HG03175 (cell line): ENCODE measurements around the gene AGA.

Experiments used
- ATAC-seq: cut with Tn5 transposase; IDR thresholded peaks from one replicate; pipeline ENCODE4 v1.9.1; 2021; ENCODE audit warnings: mild to moderate bottlenecking, moderate library complexity; ENCODE audit not compliant: unreplicated experiment

The AGA gene

DNA sequence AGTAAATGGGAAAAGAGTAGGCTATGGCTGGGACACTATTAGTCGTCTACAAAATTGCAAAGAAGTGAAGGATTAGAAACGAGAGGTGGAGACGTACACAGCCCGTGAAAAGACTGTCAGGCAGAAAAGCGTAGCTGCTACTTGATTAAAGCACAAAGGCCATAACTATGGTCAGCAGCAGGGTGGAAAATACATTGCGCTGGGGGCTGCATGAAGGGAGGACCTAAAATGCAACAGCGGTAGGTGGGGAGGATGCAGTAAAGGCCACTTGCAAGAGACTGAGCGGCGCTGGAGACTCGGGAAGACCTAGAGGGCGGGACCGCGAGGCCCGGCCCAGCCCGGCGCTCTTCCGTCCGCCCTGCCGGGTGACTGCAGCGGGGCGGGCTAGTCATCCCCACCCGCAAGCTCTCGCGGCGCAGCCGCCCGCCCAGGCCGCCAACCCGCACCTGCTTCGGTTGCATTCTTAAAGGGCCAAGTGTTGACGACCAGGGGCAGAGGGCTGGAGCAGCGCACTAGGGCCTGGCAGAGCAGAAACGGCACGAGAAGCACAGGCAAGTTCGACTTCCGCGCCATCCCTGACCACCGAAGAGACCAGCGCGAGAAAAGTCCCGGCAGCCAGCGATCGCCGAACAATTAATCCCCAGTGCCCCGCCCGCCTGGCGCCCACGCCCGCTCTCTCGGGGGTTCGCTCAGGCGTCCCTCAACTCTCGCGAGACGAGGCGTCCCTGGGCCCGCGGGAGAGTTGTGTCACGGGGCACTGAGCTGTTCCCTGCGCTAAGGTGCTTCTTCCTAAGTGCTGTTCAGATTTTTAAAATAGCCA, at the start of gene AGA:
Gene AGA (minus strand): TSS at position 635 of the 820 bp plus-strand sequence. CDS start 62 bp downstream, at position 573.
- ATAC-seq, result peak; percentile 90

DNA sequence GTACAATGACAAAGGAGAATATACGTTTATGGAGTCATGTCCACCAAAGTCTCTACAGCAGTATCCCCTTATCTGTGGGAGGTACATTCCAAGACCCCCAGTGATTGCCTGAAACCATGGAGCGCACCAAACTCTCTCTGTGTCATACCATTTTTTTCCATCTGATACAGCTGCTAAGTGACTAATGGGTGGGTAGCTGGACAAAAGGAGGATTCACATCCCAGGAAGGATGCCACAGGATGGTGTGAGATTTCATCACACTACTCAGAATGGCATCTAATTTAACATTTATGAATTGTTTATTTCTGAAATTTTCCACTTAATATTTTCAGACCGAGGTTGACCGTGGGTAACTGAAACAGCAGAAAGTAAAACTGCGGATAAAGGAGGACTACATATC, 49.8 kb upstream of the AGA start:
- no peak for ATAC-seq

- no peak for ATAC-seq
Measured at GRCh38 chr4:177490769-177491168, 48.5 kb upstream of the AGA start.

- no peak for ATAC-seq
Measured at GRCh38 chr4:177489471-177490246, 47.4 kb upstream of the AGA start.

- ATAC-seq, result no peak
Measured at GRCh38 chr4:177487977-177488376, 45.7 kb upstream of the AGA start.

DNA sequence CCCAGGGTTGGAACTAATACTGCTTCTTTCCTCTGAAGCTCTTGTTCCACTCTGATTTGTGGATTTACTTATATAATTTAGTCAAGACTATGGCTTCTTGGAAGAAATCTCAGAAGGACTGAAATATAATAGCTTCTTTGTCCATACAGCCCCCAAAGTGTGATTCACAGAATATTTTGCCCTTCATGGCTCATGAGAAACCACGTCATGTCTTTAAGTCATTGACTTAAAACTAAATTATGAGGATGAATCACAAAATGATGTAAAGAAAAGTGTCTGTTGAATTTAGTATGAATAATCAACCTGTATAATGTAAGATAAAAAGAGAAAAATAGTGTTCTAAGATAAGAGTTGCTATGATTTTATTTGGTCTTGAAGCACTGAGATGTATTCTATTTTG, 43.3 kb upstream of the AGA start:
- ATAC-seq, result no peak

- ATAC-seq, result no peak
Measured at GRCh38 chr4:177484613-177485021, 42.4 kb upstream of the AGA start.

- ATAC-seq, result no peak
Measured at GRCh38 chr4:177483760-177484159, 41.5 kb upstream of the AGA start.

GRCh38 chr4:177483271-177483670, 41.0 kb upstream of the AGA start:
- no peak for ATAC-seq

GRCh38 chr4:177482367-177482766, 40.1 kb upstream of the AGA start:
- ATAC-seq, result no peak

GRCh38 chr4:177480795-177481194, 38.6 kb upstream of the AGA start:
- ATAC-seq, result no peak

DNA sequence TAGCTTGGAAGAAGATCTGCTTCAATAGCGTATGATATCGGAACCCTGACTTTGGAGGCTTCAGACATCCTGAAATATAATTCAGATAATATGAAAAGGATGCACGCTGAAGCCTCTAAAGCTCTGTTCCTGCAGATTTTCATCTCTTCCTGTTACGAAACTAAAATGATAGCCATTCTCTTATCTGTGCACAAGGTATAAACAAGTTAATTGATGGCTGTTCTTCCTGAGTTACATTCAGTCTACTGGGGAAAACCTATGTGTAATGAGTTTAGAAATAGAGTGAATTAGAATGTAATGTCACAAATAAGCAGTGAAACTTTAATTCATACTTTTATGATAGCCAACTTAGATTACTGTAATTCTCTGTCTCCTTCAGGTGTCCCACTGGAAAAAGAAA, 36.8 kb upstream of the AGA start:
- ATAC-seq, result no peak

- no peak for ATAC-seq
Measured at GRCh38 chr4:177478496-177478895, 36.3 kb upstream of the AGA start.

GRCh38 chr4:177473991-177474390, 31.8 kb upstream of the AGA start:
- no peak for ATAC-seq

- ATAC-seq, result no peak
Measured at GRCh38 chr4:177464026-177464425, 21.8 kb upstream of the AGA start.

GRCh38 chr4:177461606-177462005, 19.4 kb upstream of the AGA start:
- no peak for ATAC-seq

DNA sequence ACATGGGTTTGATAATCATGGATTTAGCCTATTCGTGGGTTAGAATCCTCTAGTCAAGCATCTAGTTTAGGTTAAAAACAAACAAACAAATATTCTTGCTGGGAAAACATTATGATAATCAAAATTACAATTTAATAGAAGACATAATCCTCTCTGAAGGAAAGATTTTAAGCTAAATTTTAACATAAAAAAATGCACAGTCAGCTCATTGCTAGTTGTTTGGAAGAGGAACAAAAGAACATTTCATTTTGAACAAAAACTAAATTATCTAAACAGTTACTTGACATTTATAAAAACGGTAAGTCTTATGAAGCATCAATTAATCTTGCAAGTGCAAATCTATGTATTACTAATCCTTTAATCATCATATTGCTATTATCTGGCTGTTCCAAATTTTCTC, 18.2 kb upstream of the AGA start:
- ATAC-seq, result no peak

DNA sequence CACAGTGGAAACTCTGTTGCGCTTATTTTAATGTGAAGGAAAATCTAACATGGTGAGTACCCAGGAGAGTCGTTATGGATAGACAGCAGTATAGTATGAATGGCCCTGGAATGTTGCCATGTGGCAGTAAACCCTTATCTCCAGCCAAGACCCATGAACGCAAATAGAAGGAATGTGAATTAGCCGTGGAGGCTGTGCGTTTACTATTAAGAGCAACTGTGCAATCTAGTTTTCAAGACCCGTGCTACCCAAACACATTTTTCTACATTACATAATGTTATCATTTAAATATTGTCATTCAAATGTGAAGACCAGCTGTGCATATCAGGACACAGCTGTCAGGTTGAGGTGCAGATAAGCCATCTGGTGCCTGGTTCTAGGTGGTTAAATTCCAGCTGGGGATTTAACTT, 13.3 kb upstream of the AGA start:
- no peak for ATAC-seq

- ATAC-seq, result no peak
Measured at GRCh38 chr4:177453116-177453515, 10.9 kb upstream of the AGA start.

DNA sequence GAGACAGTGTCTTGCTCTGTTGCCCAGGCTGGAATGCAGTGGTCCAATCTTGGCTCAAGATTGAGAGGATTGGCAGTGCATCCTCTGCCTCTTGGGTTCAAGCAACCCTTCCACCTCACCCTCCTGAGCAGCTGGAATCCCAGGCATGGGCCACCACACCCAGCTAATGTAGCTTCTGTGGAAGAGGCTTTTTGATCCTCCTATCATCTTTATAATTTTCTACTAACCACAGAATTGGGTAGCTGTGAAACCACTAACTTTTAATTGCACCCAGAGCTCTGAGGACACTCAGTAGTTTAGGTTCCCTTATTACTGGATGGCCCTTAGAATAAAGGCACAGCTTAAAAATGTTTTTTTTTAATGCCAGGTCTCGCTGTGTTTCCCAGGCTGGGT, 8.9 kb upstream of the AGA start:
- ATAC-seq, result no peak

DNA sequence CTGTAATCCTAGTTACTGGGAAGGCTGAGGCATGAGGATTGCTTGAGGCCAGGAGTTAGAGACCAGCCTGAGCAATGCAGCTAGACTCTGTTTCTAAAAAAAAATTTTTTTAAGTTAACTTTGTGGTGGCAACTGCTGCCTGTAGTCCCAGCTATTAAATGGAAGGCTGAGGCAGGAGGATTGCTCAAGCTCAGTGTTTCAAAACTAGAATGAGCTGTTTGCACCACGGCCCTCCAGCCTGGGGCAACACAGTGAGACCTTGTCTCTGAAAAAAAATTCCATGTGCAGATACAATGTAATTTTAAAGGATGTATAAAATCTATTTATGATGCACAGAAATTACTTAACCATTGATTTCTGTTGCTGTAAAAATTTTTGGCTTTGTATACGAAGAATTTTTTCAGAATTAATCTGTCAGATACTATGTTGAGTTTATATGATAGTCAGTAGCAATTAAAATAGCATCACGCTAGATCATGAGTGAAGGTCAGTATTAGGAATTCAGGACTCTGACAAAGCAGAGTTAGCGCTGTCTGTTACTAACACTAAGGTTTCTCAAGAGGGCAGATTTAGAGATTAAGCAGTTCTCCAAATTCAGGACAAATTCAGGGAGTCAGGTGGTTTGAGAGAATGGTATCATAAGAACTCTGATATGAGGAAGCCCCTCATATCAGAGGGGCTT, 8.3 kb upstream of the AGA start:
- no peak for ATAC-seq

GRCh38 chr4:177448850-177449249, 6.6 kb upstream of the AGA start:
- no peak for ATAC-seq
